ENCODE measurements around the gene IPMK.

- TF ChIP-seq EP300 (IDR thresholded peaks at IDR 0.05; ENCODE audit: borderline replicate concordance) (no peak), CREB1 (IDR thresholded peaks at IDR 0.05; ENCODE audit: low read depth) (no peak), MAX (IDR thresholded peaks at IDR 0.05) (no peak), REST (IDR thresholded peaks at IDR 0.05; ENCODE audit: low read depth) (no peak), FOXM1 (IDR thresholded peaks at IDR 0.05; ENCODE audit: borderline replicate concordance, low read depth) (no peak)
Measured at GRCh38 chr10:58239561-58240169, 28.0 kb downstream of the IPMK start.

All from Ishikawa (cell line).